Thyroid gland (tissue), 4 donors: ENCODE data around the gene FCHSD2. TPM values are rescaled to one million over a fixed set of nuclear protein-coding genes. Genes with fewer than 3 reads are reported as not detected.
"Not testable (repeated sequence)": the region's sequence is repeated elsewhere in the genome, so short reads cannot be mapped to it uniquely, and the experiment has no call there.

Experiments
- DNase-seq, 2 donors: peaks; one replicate each; pipeline ENCODE4 v3.0.0-alpha.2; 2019
- H3K27ac ChIP-seq, 3 donors: fragments of 200-600 bp; sonication (generic); 1 replicate in 2 of 3; 2 replicates in 1 of 3; pipeline ENCODE4 v1.5.1; 2016 to 2019; ENCODE audit warnings: mild to moderate bottlenecking in 1 of 3, moderate library complexity in 1 of 3
- H3K27me3 ChIP-seq: fragments of 200-600 bp; sonication (generic); one replicate; pipeline ENCODE4 v1.5.1; 2019
- H3K36me3 ChIP-seq, 2 donors: fragments of 200-600 bp; sonication (generic); one replicate each; pipeline ENCODE4 v1.5.1; 2016 to 2019
- H3K4me1 ChIP-seq, 2 donors: fragments of 200-600 bp; sonication (generic); one replicate each; pipeline ENCODE4 v1.5.1; 2017 to 2019
- H3K4me3 ChIP-seq, 3 donors: fragments of 200-600 bp; sonication (generic); replicated peaks in 1 of 3; 1 replicate in 2 of 3; 2 replicates in 1 of 3; pipeline ENCODE4 v1.5.1; 2016; ENCODE audit warnings: mild to moderate bottlenecking in 1 of 3
- H3K9me3 ChIP-seq: fragments of 200-600 bp; sonication (generic); one replicate; pipeline ENCODE4 v1.5.1; 2017
- CTCF ChIP-seq, 6 experiments: fragments of 200-600 bp in 3 of 6; fragments of 450-650 bp in 3 of 6; sonication (generic) in 3 of 6; IDR thresholded peaks; one replicate each; pipeline ENCODE4 v1.5.1; 2016 to 2019; ENCODE audit warnings: antibody characterized with exemption in 6 of 6, mild to moderate bottlenecking in 2 of 6, inconsistent platforms in 1 of 6, moderate library complexity in 1 of 6
- POLR2A ChIP-seq, 2 donors: fragments of 450-650 bp; IDR thresholded peaks; one replicate each; pipeline ENCODE4 v1.6.1; 2017; ENCODE audit warnings: antibody characterized with exemption in 2 of 2, mild to moderate bottlenecking in 2 of 2, moderate library complexity in 1 of 2
- WGBS, 2 donors: methylation state at CpG; one replicate each; pipeline ENCODE4 v1.1.5; 2017; 5-methylcytosine and 5-hydroxymethylcytosine counted together
- intact Hi-C: fragments of 100-400 bp; cut with DNase I; formaldehyde crosslinking; loops from one replicate; pipeline ENCODE4 v1.15.1; 2023
- total RNA-seq, 4 donors: library from RNA; depleted of rRNA; stranded (reverse); fragments of >200 nt; gene quantifications; one replicate each; pipeline ENCODE4 v1.2.3, GENCODE V29; 2016

FCHSD2 gene
- total RNA-seq, 4 donors from 2014 or later = 13.5 to 21.7 (median 16.9) TPM

GRCh38 chr11:72983560-72983959, 158.6 kb downstream of the FCHSD2 start:
- Histone ChIP-seq H3K4me3 (no peak overlapping the region), H3K9me3 (no peaks in the 10 kb centered on the region), H3K27ac (no peak overlapping the region), H3K36me3 (no peaks in the 10 kb centered on the region), H3K27me3 (no peaks in the 10 kb centered on the region), H3K4me1 (no peaks in the 10 kb centered on the region)
- no peak for DNase-seq
- WGBS, 2 donors = 92 to 95% methylated on average over 2 of the region's 2 CpGs
- no peak for TF ChIP-seq CTCF (IDR thresholded peaks at IDR 0.05)
- TF ChIP-seq POLR2A (IDR thresholded peaks at IDR 0.05) = no peak
- intact Hi-C loops = no loop called here

GRCh38 chr11:72981971-72982685, 160.0 kb downstream of the FCHSD2 start:
- intact Hi-C loops = no loop called here
- no peaks in the 10 kb centered on the region for H3K36me3 ChIP-seq
- 56 to 65% methylated on average over 3 of the region's 3 CpGs for WGBS, 2 donors
- H3K9me3 ChIP-seq = no peaks in the 10 kb centered on the region
- no peak overlapping the region for H3K4me3 ChIP-seq
- H3K27me3 ChIP-seq = no peaks in the 10 kb centered on the region
- TF ChIP-seq CTCF (IDR thresholded peaks at IDR 0.05) = no peak
- no peak for TF ChIP-seq POLR2A (IDR thresholded peaks at IDR 0.05)
- DNase-seq = no peak
- H3K4me1 ChIP-seq = no peaks in the 10 kb centered on the region
- H3K27ac ChIP-seq = no peak overlapping the region

- Histone ChIP-seq H3K4me1 (no peaks in the 10 kb centered on the region), H3K36me3 (no peaks in the 10 kb centered on the region), H3K27ac (no peak overlapping the region), H3K9me3 (no peaks in the 10 kb centered on the region), H3K27me3 (no peaks in the 10 kb centered on the region), H3K4me3 (no peak overlapping the region)
- no peak for TF ChIP-seq CTCF (IDR thresholded peaks at IDR 0.05)
- no peak for TF ChIP-seq POLR2A (IDR thresholded peaks at IDR 0.05)
- WGBS, 2 donors = 83 to 92% methylated on average over 1 of the region's 1 CpG
- no peak for DNase-seq
- intact Hi-C loops = no loop called here
Measured at GRCh38 chr11:72981080-72981479, 161.0 kb downstream of the FCHSD2 start.

- 96 to 100% methylated on average over 2 of the region's 2 CpGs for whole genome bisulfite sequencing, 2 donors
- H3K9me3 ChIP-seq, H3K4me1 ChIP-seq, H3K36me3 ChIP-seq, H3K4me3 ChIP-seq, intact Hi-C loops, H3K27me3 ChIP-seq, H3K27ac ChIP-seq, DNase-seq: not testable (repeated sequence)
Measured at GRCh38 chr11:72977782-72978181, 164.3 kb downstream of the FCHSD2 start.

- H3K27me3 ChIP-seq, DNase-seq, H3K4me1 ChIP-seq, H3K9me3 ChIP-seq, intact Hi-C loops, H3K4me3 ChIP-seq, H3K36me3 ChIP-seq: not testable (repeated sequence)
- 100% methylated on average over 1 of the region's 1 CpG for WGBS, 2 donors
- H3K27ac ChIP-seq = peak overlapping the region; percentile 11 to 34 (median 24)
Measured at GRCh38 chr11:72976522-72976892, 165.6 kb downstream of the FCHSD2 start.

GRCh38 chr11:72975778-72976521, 166.2 kb downstream of the FCHSD2 start:
- Histone ChIP-seq H3K27ac (peak overlapping the region; percentile 11 to 34 (median 24)), H3K4me1 (no peaks in the 10 kb centered on the region), H3K36me3 (no peaks in the 10 kb centered on the region), H3K9me3 (no peaks in the 10 kb centered on the region), H3K4me3 (no peak overlapping the region), H3K27me3 (no peaks in the 10 kb centered on the region)
- intact Hi-C loops = no loop called here
- no peak for DNase-seq
- TF ChIP-seq POLR2A (IDR thresholded peaks at IDR 0.05) (no peak), CTCF (IDR thresholded peaks at IDR 0.05) (no peak)
- 55 to 59% methylated on average over 3 of the region's 3 CpGs for WGBS, 2 donors
